HEK293 (cell line): ENCODE results near the gene PIP5KL1.

Source experiments
- CTCF ChIA-PET: fragments of 350-600 bp; formaldehyde crosslinking; extraction: SDS; loops from one replicate; lab custom pipeline; 2021; ENCODE audit warnings: antibody characterized with exemption; lab: Yijun Ruan, JAX
- POLR2A ChIA-PET: fragments of 300-600 bp; formaldehyde crosslinking; extraction: SDS; loops from one replicate; lab custom pipeline; 2020; ENCODE audit warnings: antibody characterized with exemption, inconsistent platforms; lab: Yijun Ruan, JAX
- H3K27ac ChIP-seq: fragments of 200-500 bp; sonication (Bioruptor generic); 2 replicates; pipeline ENCODE4 v1.5.1; 2014; ENCODE audit warnings: low read depth, low read length, control low read depth, inconsistent platforms; ENCODE audit errors: extremely low read depth
- H3K36me3 ChIP-seq, 2 experiments: fragments of 200-500 bp in 1 of 2; sonication (Bioruptor generic) in 1 of 2; 1 replicate in 1 of 2; 2 replicates in 1 of 2; pipeline ENCODE4 v1.5.1; 2014 to 2017; ENCODE audit warnings: inconsistent platforms in 2 of 2, low read length in 2 of 2; ENCODE audit not compliant: control insufficient read depth in 2 of 2, insufficient read depth in 1 of 2
- H3K4me1 ChIP-seq: fragments of 200-500 bp; sonication (Bioruptor generic); 2 replicates; pipeline ENCODE4 v1.5.1; 2014; ENCODE audit warnings: mild to moderate bottlenecking, low read length, inconsistent platforms; ENCODE audit not compliant: control insufficient read depth, insufficient read depth
- H3K4me3 ChIP-seq: 2 replicates; pipeline ENCODE4 v1.5.1; 2011; ENCODE audit warnings: low read depth, mild to moderate bottlenecking, control low read depth, low read length, moderate library complexity
- H3K9me3 ChIP-seq: fragments of 200-500 bp; sonication (Bioruptor generic); 2 replicates; pipeline ENCODE4 v1.5.1; 2014; ENCODE audit warnings: low read depth, low read length, inconsistent platforms; ENCODE audit not compliant: control insufficient read depth, insufficient read depth
- GLIS1 ChIP-seq: fragments of 450-650 bp; formaldehyde crosslinking; IDR thresholded peaks from 2 replicates; pipeline ENCODE4 v1.5.1; 2016; ENCODE audit warnings: missing biosample characterization, missing genetic modification characterization
- KLF1 ChIP-seq: fragments of 450-650 bp; formaldehyde crosslinking; IDR thresholded peaks from 2 replicates; pipeline ENCODE4 v1.5.1; 2016; ENCODE audit warnings: missing biosample characterization, missing genetic modification characterization
- SP2 ChIP-seq: fragments of 450-650 bp; formaldehyde crosslinking; IDR thresholded peaks from 2 replicates; pipeline ENCODE4 v1.5.1; 2016; ENCODE audit warnings: missing biosample characterization, missing genetic modification characterization
- SP3 ChIP-seq: fragments of 450-650 bp; formaldehyde crosslinking; IDR thresholded peaks from 2 replicates; pipeline ENCODE4 v1.5.1; 2016; ENCODE audit warnings: missing biosample characterization, missing genetic modification characterization
- ZBTB17 ChIP-seq: fragments of 450-650 bp; formaldehyde crosslinking; IDR thresholded peaks from 2 replicates; pipeline ENCODE4 v1.5.1; 2016; ENCODE audit warnings: missing biosample characterization, missing genetic modification characterization
- ZBTB48 ChIP-seq: fragments of 450-650 bp; formaldehyde crosslinking; IDR thresholded peaks from 2 replicates; pipeline ENCODE4 v1.5.1; 2016; ENCODE audit warnings: missing biosample characterization, missing genetic modification characterization
- ZNF175 ChIP-seq: fragments of 450-650 bp; formaldehyde crosslinking; IDR thresholded peaks from 2 replicates; pipeline ENCODE4 v1.5.1; 2016; ENCODE audit warnings: missing biosample characterization, missing genetic modification characterization
- ZNF292 ChIP-seq: fragments of 450-650 bp; formaldehyde crosslinking; IDR thresholded peaks from 2 replicates; pipeline ENCODE4 v1.5.1; 2016; ENCODE audit warnings: low read depth, missing biosample characterization, missing genetic modification characterization, borderline replicate concordance
- ZNF335 ChIP-seq: fragments of 450-650 bp; formaldehyde crosslinking; conservative IDR thresholded peaks from 2 replicates; pipeline ENCODE4 v1.5.1; 2016; ENCODE audit warnings: missing biosample characterization, missing genetic modification characterization
- ZNF366 ChIP-seq: fragments of 450-650 bp; formaldehyde crosslinking; conservative IDR thresholded peaks from 2 replicates; pipeline ENCODE4 v1.5.1; 2016; ENCODE audit warnings: missing biosample characterization, missing genetic modification characterization
- ZNF521 ChIP-seq: fragments of 450-650 bp; formaldehyde crosslinking; IDR thresholded peaks from 2 replicates; pipeline ENCODE4 v1.5.1; 2017; ENCODE audit warnings: missing biosample characterization, mild to moderate bottlenecking, missing genetic modification characterization
- ZNF530 ChIP-seq: fragments of 450-650 bp; formaldehyde crosslinking; IDR thresholded peaks from 2 replicates; pipeline ENCODE4 v1.5.1; 2016; ENCODE audit warnings: low read depth, missing biosample characterization, missing genetic modification characterization
- ZNF677 ChIP-seq: fragments of 450-650 bp; IDR thresholded peaks from 2 replicates; pipeline ENCODE4 v1.5.0; 2018; ENCODE audit warnings: missing biosample characterization, mild to moderate bottlenecking, missing genetic modification characterization, moderate library complexity
- TF ChIP-seq, protein P1 (sequence below): fragments of 450-650 bp; formaldehyde crosslinking; IDR thresholded peaks from 2 replicates; pipeline ENCODE4 v1.5.1; 2016; ENCODE audit warnings: missing biosample characterization, missing genetic modification characterization, low read depth
- TF ChIP-seq, protein P2 (sequence below): fragments of 450-650 bp; formaldehyde crosslinking; IDR thresholded peaks from 2 replicates; pipeline ENCODE4; 2016; ENCODE audit warnings: missing biosample characterization, missing genetic modification characterization
- TF ChIP-seq, protein P3 (sequence below): fragments of 450-650 bp; formaldehyde crosslinking; IDR thresholded peaks from 2 replicates; pipeline ENCODE4 v1.5.1; 2017; ENCODE audit warnings: missing biosample characterization, missing genetic modification characterization
- TF ChIP-seq, protein P4 (sequence below): fragments of 450-650 bp; formaldehyde crosslinking; IDR thresholded peaks from 2 replicates; pipeline ENCODE4 v1.5.1; 2017; ENCODE audit warnings: missing biosample characterization, missing genetic modification characterization
- TF ChIP-seq, protein P5 (sequence below): fragments of 450-650 bp; formaldehyde crosslinking; IDR thresholded peaks from 2 replicates; pipeline ENCODE4 v1.5.1; 2016; ENCODE audit warnings: missing biosample characterization, missing genetic modification characterization

The PIP5KL1 gene

DNA sequence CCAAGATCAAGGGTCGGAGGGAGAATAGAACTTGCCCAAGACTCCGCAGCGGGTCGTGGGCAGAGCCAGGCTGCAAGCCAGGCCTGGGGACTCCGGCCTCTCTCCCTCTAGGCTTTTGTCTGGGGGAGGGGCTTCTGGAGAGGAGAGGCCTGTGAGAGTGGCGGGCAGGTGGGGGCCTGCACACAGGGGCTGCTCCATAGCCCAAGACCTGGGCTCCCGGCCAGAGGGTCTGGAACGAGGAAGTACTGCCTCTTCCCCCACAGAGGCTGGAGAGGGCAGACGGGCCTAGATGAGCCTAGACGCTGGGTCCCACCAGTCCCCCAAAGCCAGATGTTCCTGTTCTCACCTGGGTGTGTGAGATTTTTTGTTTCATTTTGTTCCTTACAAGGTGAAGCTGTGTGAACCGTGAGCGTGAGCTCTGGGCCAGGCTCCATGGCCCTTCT, 26.0 kb downstream of the PIP5KL1 start (continued):
- TF ChIP-seq ZNF677 (tag by site-specific recombination) (no peak), ZNF292 (tag by site-specific recombination) (no peak), ZNF175 (no peak), ZBTB17 (tag by site-specific recombination) (no peak)
- TF ChIP-seq, protein P1, sequence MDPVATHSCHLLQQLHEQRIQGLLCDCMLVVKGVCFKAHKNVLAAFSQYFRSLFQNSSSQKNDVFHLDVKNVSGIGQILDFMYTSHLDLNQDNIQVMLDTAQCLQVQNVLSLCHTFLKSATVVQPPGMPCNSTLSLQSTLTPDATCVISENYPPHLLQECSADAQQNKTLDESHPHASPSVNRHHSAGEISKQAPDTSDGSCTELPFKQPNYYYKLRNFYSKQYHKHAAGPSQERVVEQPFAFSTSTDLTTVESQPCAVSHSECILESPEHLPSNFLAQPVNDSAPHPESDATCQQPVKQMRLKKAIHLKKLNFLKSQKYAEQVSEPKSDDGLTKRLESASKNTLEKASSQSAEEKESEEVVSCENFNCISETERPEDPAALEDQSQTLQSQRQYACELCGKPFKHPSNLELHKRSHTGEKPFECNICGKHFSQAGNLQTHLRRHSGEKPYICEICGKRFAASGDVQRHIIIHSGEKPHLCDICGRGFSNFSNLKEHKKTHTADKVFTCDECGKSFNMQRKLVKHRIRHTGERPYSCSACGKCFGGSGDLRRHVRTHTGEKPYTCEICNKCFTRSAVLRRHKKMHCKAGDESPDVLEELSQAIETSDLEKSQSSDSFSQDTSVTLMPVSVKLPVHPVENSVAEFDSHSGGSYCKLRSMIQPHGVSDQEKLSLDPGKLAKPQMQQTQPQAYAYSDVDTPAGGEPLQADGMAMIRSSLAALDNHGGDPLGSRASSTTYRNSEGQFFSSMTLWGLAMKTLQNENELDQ (tag by site-specific recombination): no peak
- TF ChIP-seq, protein P2, sequence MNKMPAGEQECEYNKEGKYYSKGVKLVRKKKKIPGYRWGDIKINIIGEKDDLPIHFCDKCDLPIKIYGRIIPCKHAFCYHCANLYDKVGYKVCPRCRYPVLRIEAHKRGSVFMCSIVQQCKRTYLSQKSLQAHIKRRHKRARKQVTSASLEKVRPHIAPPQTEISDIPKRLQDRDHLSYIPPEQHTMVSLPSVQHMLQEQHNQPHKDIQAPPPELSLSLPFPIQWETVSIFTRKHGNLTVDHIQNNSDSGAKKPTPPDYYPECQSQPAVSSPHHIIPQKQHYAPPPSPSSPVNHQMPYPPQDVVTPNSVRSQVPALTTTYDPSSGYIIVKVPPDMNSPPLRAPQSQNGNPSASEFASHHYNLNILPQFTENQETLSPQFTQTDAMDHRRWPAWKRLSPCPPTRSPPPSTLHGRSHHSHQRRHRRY (tag by site-specific recombination): no peak

DNA sequence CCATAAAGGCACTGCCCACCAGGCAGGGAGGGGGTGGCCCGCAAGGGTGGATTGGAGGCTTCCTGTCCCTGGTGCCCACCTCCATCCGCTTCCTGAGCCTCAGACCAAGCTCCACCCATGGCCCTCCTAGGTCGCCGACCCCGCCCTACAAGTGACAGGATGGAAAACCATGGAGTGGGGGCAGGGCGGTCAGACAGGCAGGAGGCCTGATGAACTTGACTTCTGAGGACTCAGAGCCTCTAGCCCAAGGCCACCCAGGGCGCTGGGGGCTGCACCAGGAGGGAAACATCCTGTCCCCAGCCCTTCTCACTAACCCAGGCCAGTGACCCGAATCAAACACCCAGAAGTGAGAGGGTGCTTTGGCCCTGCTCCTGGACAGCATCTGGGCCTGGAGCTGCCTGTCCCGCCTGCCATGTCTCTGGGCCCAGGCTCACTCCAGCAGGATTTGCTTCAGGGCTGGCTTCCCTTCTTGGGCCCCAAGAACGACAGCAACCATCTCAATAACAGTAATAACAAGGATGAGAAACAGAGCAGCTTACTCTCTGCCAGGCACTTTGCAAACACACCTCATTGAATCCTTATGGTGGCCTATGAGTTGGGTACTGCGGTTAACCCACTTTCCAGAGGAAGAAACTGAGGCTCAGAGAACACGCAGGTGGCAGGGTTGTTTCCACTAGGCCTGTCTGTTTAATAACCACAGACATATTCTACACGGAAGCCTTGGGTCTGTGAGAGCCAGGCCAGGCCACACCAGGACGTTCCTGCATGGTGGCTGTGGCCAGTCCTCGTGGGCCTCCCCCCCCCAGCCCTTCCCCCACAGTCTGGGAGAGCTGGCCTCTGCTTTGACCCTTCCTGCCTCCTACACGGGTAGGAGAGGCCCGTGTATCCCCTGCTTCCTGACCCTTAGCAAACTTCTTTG, 26.8 kb downstream of the PIP5KL1 start:
- Histone ChIP-seq H3K36me3 (no peaks in the 10 kb centered on the region), H3K4me3 (no peak overlapping the region), H3K9me3 (no peaks in the 10 kb centered on the region), H3K27ac (no peak overlapping the region), H3K4me1 (no peaks in the 10 kb centered on the region)
- CTCF ChIA-PET: no interaction called here
- POLR2A ChIA-PET: interaction anchor here (0.6 kb wide), 2 partner anchors 9 to 88 kb away, joined by 4 to 5 read pairs; no protein-coding TSS in a partner anchor
- TF ChIP-seq ZNF366: no peak
- peak; percentile 22; the same call in 1 of the 2 replicates for TF ChIP-seq KLF1 (tag by site-specific recombination)
- 0 out of 2 replicates have a peak, but pooled peaks have one; percentile 17 for TF ChIP-seq GLIS1
- TF ChIP-seq SP3 (tag by site-specific recombination): peak; percentile 33; the same call in 1 of the 2 replicates
- TF ChIP-seq SP2 (tag by site-specific recombination): peak; percentile 16; the same call in 1 of the 2 replicates
- TF ChIP-seq, protein P3, sequence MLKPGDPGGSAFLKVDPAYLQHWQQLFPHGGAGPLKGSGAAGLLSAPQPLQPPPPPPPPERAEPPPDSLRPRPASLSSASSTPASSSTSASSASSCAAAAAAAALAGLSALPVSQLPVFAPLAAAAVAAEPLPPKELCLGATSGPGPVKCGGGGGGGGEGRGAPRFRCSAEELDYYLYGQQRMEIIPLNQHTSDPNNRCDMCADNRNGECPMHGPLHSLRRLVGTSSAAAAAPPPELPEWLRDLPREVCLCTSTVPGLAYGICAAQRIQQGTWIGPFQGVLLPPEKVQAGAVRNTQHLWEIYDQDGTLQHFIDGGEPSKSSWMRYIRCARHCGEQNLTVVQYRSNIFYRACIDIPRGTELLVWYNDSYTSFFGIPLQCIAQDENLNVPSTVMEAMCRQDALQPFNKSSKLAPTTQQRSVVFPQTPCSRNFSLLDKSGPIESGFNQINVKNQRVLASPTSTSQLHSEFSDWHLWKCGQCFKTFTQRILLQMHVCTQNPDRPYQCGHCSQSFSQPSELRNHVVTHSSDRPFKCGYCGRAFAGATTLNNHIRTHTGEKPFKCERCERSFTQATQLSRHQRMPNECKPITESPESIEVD (tag by site-specific recombination): no peak
- TF ChIP-seq, all 188 proteins: peak for 4

DNA sequence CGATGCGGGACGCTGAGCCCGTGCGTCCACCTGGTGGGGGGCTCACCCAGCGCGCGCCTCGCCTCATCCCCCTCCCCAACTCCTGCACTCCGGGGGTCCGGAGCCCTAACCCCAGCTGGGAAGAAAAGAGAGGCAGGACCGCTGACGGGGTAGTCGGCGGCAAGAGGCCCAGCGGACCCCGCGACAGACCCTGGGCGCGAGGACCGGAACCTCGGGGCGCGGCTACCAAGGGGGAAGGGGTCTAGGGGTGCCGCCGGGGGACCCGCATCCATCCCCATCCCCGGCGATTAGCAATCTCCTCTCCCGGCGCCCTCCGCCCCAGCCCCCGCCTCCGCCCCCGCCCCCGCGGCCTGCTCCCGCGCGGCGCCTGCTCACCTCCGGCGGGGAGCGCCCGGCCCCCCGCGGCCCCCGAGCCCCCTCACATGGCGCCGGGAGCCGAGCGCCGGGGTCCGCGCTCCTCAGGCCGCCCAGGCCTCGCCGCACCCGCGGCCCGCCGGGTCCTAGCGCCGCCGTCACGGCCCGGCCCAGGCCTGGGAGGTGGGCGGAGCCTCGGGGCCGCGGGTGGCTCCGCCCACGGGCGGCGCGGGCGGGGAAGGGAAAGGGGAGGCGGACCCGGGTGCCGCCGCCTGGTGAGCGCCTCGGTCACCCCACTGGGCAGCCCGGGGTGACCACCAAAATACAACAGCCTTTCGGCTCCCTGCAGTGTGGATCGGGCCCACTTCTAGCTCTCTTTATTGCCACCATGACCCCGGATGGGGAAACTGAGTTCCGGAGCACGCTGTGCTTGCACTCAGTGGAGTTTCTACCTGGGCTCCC, 31.2 kb downstream of the PIP5KL1 start, which contains the start of gene ST6GALNAC6:
TSS of gene ST6GALNAC6 (minus strand) at position 476 of the 816 bp plus-strand sequence. CDS start 1,622 bp downstream, outside the sequence.
- Histone ChIP-seq H3K27ac (peak within 1 kb of the TSS; percentile 78; the same call in 1 of the 2 replicates), H3K9me3 (no peaks in the 10 kb centered on the region), H3K36me3 (peaks cover 0 to 26% of the 10 kb centered on the region in 2 experiments; a peak in 1 of 3 replicates), H3K4me1 (no peaks in the 10 kb centered on the region), H3K4me3 (peak within 1 kb of the TSS; percentile 86)
- ChIA-PET CTCF (interaction anchor here (0.6 to 0.9 kb wide), 3 partner anchors 8 to 108 kb away, joined by 3 to 5 read pairs (median 4); no protein-coding TSS in a partner anchor), POLR2A (interaction anchor here (1.3 to 2.0 kb wide), 3 partner anchors 17 to 448 kb away, joined by 3 to 9 read pairs (median 3); partner anchors contain the start of genes LRSAM1, RPL12 and ST6GALNAC4)
- no peak for TF ChIP-seq ZNF521 (tag by site-specific recombination)
- peak; percentile 72 for TF ChIP-seq ZNF335 (tag by site-specific recombination)
- TF ChIP-seq, protein P4, sequence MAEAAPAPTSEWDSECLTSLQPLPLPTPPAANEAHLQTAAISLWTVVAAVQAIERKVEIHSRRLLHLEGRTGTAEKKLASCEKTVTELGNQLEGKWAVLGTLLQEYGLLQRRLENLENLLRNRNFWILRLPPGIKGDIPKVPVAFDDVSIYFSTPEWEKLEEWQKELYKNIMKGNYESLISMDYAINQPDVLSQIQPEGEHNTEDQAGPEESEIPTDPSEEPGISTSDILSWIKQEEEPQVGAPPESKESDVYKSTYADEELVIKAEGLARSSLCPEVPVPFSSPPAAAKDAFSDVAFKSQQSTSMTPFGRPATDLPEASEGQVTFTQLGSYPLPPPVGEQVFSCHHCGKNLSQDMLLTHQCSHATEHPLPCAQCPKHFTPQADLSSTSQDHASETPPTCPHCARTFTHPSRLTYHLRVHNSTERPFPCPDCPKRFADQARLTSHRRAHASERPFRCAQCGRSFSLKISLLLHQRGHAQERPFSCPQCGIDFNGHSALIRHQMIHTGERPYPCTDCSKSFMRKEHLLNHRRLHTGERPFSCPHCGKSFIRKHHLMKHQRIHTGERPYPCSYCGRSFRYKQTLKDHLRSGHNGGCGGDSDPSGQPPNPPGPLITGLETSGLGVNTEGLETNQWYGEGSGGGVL: 0 out of 2 replicates have a peak, but pooled peaks have one; percentile 9
- peak; percentile 95 for TF ChIP-seq GLIS1
- peak; percentile 42; the same call in 1 of the 2 replicates for TF ChIP-seq SP3 (tag by site-specific recombination)
- TF ChIP-seq, protein P5, sequence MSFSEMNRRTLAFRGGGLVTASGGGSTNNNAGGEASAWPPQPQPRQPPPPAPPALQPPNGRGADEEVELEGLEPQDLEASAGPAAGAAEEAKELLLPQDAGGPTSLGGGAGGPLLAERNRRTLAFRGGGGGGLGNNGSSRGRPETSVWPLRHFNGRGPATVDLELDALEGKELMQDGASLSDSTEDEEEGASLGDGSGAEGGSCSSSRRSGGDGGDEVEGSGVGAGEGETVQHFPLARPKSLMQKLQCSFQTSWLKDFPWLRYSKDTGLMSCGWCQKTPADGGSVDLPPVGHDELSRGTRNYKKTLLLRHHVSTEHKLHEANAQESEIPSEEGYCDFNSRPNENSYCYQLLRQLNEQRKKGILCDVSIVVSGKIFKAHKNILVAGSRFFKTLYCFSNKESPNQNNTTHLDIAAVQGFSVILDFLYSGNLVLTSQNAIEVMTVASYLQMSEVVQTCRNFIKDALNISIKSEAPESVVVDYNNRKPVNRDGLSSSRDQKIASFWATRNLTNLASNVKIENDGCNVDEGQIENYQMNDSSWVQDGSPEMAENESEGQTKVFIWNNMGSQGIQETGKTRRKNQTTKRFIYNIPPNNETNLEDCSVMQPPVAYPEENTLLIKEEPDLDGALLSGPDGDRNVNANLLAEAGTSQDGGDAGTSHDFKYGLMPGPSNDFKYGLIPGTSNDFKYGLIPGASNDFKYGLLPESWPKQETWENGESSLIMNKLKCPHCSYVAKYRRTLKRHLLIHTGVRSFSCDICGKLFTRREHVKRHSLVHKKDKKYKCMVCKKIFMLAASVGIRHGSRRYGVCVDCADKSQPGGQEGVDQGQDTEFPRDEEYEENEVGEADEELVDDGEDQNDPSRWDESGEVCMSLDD: peak; percentile 78; the same call in 1 of the 2 replicates
- peak; percentile 75 for TF ChIP-seq ZBTB48 (tag by site-specific recombination)
- no peak for TF ChIP-seq ZNF530 (tag by site-specific recombination)
